Psoas muscle (tissue), 8 donors: ENCODE measurements around the gene ZNF277. TPM values are rescaled to one million over a fixed set of nuclear protein-coding genes. Genes with fewer than 3 reads are reported as not detected.
"Not testable (repeated sequence)": the region's sequence is repeated elsewhere in the genome, so short reads cannot be mapped to it uniquely, and the experiment has no call there.

ENCODE experiments used
- ATAC-seq, 4 donors: fragments of 200-7000 bp; cut with Tn5 transposase; one replicate each; pipeline ENCODE4 v1.9.1; 2020; ENCODE audit warnings: moderate library complexity in 3 of 4, mild to moderate bottlenecking in 2 of 4
- DNase-seq, 2 donors: peaks; one replicate each; pipeline ENCODE4 v3.0.0-alpha.2; 2020
- H3K27ac ChIP-seq: fragments of 200-600 bp; one replicate; pipeline ENCODE4 v1.8.0; 2022
- H3K27me3 ChIP-seq, 3 donors: fragments of 200-600 bp in 1 of 3; one replicate each; pipeline versions ENCODE4 v1.6.1 to v1.8.0; 2013 to 2022; ENCODE audit warnings: low read length in 2 of 3, mild to moderate bottlenecking in 2 of 3, moderate library complexity in 1 of 3; ENCODE audit not compliant: insufficient read depth in 3 of 3
- H3K36me3 ChIP-seq, 2 donors: fragments of 200-600 bp in 1 of 2; one replicate each; pipeline versions ENCODE4 v1.6.1 to v1.8.0; 2013 to 2022; ENCODE audit warnings: low read depth in 1 of 2, mild to moderate bottlenecking in 1 of 2, moderate library complexity in 1 of 2; ENCODE audit not compliant: insufficient read depth in 1 of 2
- H3K4me1 ChIP-seq: fragments of 200-600 bp; one replicate; pipeline ENCODE4 v1.8.0; 2022
- H3K4me3 ChIP-seq: fragments of 200-600 bp; one replicate; pipeline ENCODE4 v1.8.0; 2022; ENCODE audit warnings: mild to moderate bottlenecking
- H3K9me3 ChIP-seq: fragments of 200-600 bp; one replicate; pipeline ENCODE4 v1.8.0; 2022
- CTCF ChIP-seq: fragments of 200-600 bp; IDR thresholded peaks from one replicate; pipeline ENCODE4 v1.8.0; 2022; ENCODE audit warnings: antibody characterized with exemption
- WGBS, 3 donors: extraction: QIAGEN DNeasy Blood & Tissue Kit; methylation state at CpG; one replicate each; pipeline versions ENCODE4 v1.1.6 to v1.1.7; 2013; 5-methylcytosine and 5-hydroxymethylcytosine counted together
- intact Hi-C, 2 donors: fragments of 100-400 bp; cut with DNase I; formaldehyde crosslinking; loops; one replicate each; pipeline versions ENCODE4 v1.11.0 to v1.14.2; 2022
- polyA plus RNA-seq, 3 donors: library from polyadenylated mRNA; stranded (reverse); fragments of 200-250 nt; gene quantifications; one replicate each; pipeline ENCODE4 v1.2.3, GENCODE V29; 2013
- total RNA-seq, 4 donors: library from RNA; stranded (reverse); fragmentation: NEBNext Ultra II Directional in 2 of 4; extraction: Animal tissue kit (Norgen Biotek cat#: 25700) in 2 of 4; gene quantifications; one replicate each; pipeline versions ENCODE4 v1.2.1 to v1.2.4, GENCODE V29; 2021 to 2023
- donor health status: healthy with polysubstance abuse.
- donor health status: DM: no; HTN: no; CAD: no; lungs with moderate emphysema.
- donor health status: Bipolar disorder and iron deficiency.
- donor health status: healthy.
- donor health status: DM: yes; HTN: yes; CAD: no.
- donor health status: DM: no; HTN: no; CAD: no.
- donor health status: DM: no; HTN: no; CAD: no.
- donor health status: DM: yes; HTN: yes; CAD: no.

Gene ZNF277
- total and polyA plus RNA-seq, 7 donors: 6.9 to 16.7 (median 11.6) TPM

- DNase-seq (no peak), ATAC-seq (no peak)
- H3K9me3 ChIP-seq: no peaks in the 10 kb centered on the region
- WGBS, 3 donors: 89 to 97% (median 92%) methylated on average over 6 of the region's 6 CpGs
- peak overlapping the region; percentile 86 for H3K27ac ChIP-seq
- H3K27me3 ChIP-seq: no peaks in the 10 kb centered on the region
- no peaks in the 10 kb centered on the region for H3K36me3 ChIP-seq
- no peak overlapping the region for H3K4me3 ChIP-seq
- no peaks in the 10 kb centered on the region for H3K4me1 ChIP-seq
- no peak for TF ChIP-seq CTCF
- intact Hi-C loops: loop anchor here in 1 of 2 donors (5.0 kb wide), 1 partner anchor 183 kb away; the partner anchor contains the start of genes DOCK4 and ZNF277
Measured at GRCh38 chr7:112390167-112390566, 183.7 kb downstream of the ZNF277 start.

- H3K9me3 ChIP-seq, H3K27me3 ChIP-seq, H3K36me3 ChIP-seq, H3K4me1 ChIP-seq: not testable (repeated sequence)
- intact Hi-C loops: loop anchor here in 1 of 2 donors (5.0 kb wide), 1 partner anchor 184 kb away; the partner anchor contains the start of genes DOCK4 and ZNF277
- Histone ChIP-seq H3K27ac (peak overlapping the region; percentile 86), H3K4me3 (peak overlapping the region; percentile 66)
- ATAC-seq: peak; percentile 66 to 90 (median 77)
- 1 to 2% (median 1%) methylated on average over 30 to 65 of the region's 69 CpGs for WGBS, 3 donors
- peak; percentile 76 to 82 for DNase-seq
Measured at GRCh38 chr7:112391079-112391821, 184.8 kb downstream of the ZNF277 start.

GRCh38 chr7:112391841-112392286 is 185.4 kb downstream of the ZNF277 start:
- H3K4me3 ChIP-seq: peak overlapping the region; percentile 66
- not testable (repeated sequence) for H3K27me3 ChIP-seq, H3K9me3 ChIP-seq, H3K4me1 ChIP-seq, H3K36me3 ChIP-seq
- H3K27ac ChIP-seq: peak overlapping the region; percentile 86
- DNase-seq: peak; percentile 76 to 83
- intact Hi-C loops: loop anchor here in 1 of 2 donors (5.0 kb wide), 1 partner anchor 185 kb away; the partner anchor contains the start of genes DOCK4 and ZNF277
- WGBS, 3 donors: 0 to 1% (median 0%) methylated on average over 22 to 37 of the region's 37 CpGs
- peak; percentile 78 to 89 (median 83) for ATAC-seq

Other genes with a start within 250 kb of the ZNF277 start
- 10 to 100 TPM in 2 of 4 donors, 1 to 10 TPM in 2; 7.1 to 12.7 (median 10.9) TPM for gene DOCK4, start 296 bp upstream of the ZNF277 start, total RNA-seq
- 1 to 10 TPM; 1.8 to 4.2 (median 3.9) TPM for gene DOCK4, start 296 bp upstream of the ZNF277 start, polyA plus RNA-seq
- gene IFRD1, start 243.8 kb downstream of the ZNF277 start, total RNA-seq: 100 to 1,000 TPM in 1 of 4 donors, 10 to 100 TPM in 3; 43.7 to 163 (median 54.0) TPM
- gene IFRD1, start 243.8 kb downstream of the ZNF277 start, polyA plus RNA-seq: 100 to 1,000 TPM in 1 of 3 donors, 10 to 100 TPM in 2; 34.7 to 153 (median 84.1) TPM